Calu3 (cell line): ENCODE measurements around the gene MYO1C. TPM values are rescaled to one million over a fixed set of nuclear protein-coding genes. Genes with fewer than 3 reads are reported as not detected.
A peak's percentile ranks its signal among the peaks of the same experiment; 100 is the strongest.

ENCODE experiments used
- BruUV-seq: library from RNA; stranded (reverse); fragments of 400-500 nt; replicated peaks from 2 replicates; lab custom pipeline; 2021; lab: Mats Ljungman, UMichigan
- CTCF ChIA-PET: fragments of 300-600 bp; sonication (Branson Sonifier 250); formaldehyde crosslinking; loops from one replicate; lab custom pipeline; 2022; ENCODE audit warnings: antibody characterized with exemption; lab: Charles Lee
- DNase-seq: peaks from one replicate; pipeline ENCODE4 v3.0.0; 2022
- H3K27ac Mint-ChIP-seq: one replicate; pipeline ENCODE4 v1.8.0; 2022; ENCODE audit warnings: mixed read lengths; ENCODE audit not compliant: unreplicated experiment
- H3K27me3 Mint-ChIP-seq: one replicate; pipeline ENCODE4 v1.8.0; 2022; ENCODE audit warnings: mixed read lengths; ENCODE audit not compliant: unreplicated experiment
- H3K36me3 Mint-ChIP-seq: one replicate; pipeline ENCODE4 v1.8.0; 2022; ENCODE audit warnings: mild to moderate bottlenecking, moderate library complexity, mixed read lengths; ENCODE audit not compliant: insufficient read depth, unreplicated experiment
- H3K4me1 Mint-ChIP-seq: one replicate; pipeline ENCODE4 v1.8.0; 2022; ENCODE audit warnings: mild to moderate bottlenecking, low read depth, mixed read lengths; ENCODE audit not compliant: unreplicated experiment
- H3K4me3 Mint-ChIP-seq: one replicate; pipeline ENCODE4 v1.8.0; 2022; ENCODE audit warnings: mild to moderate bottlenecking, low read depth, moderate library complexity, mixed read lengths; ENCODE audit not compliant: unreplicated experiment
- H3K9me3 Mint-ChIP-seq: one replicate; pipeline ENCODE4 v1.8.0; 2022; ENCODE audit warnings: low read depth, mixed read lengths; ENCODE audit not compliant: unreplicated experiment
- intact Hi-C: fragments of 100-400 bp; cut with micrococcal nuclease; formaldehyde crosslinking; loops from one replicate; pipeline ENCODE4 v1.10.0; 2022; ENCODE audit not compliant: unreplicated experiment
- total RNA-seq: library from RNA; stranded (reverse); gene quantifications from 2 replicates; pipeline ENCODE4 v1.2.3, GENCODE V29; 2022
- TF ChIP-seq, protein P1 (sequence below): fragments of 200-600 bp; IDR thresholded peaks from one replicate; pipeline ENCODE4 v1.8.0; 2022; ENCODE audit warnings: antibody characterized with exemption; ENCODE audit not compliant: unreplicated experiment

Gene MYO1C
- total RNA-seq, 1 experiment from 2014 or later = 117 TPM

DNA sequence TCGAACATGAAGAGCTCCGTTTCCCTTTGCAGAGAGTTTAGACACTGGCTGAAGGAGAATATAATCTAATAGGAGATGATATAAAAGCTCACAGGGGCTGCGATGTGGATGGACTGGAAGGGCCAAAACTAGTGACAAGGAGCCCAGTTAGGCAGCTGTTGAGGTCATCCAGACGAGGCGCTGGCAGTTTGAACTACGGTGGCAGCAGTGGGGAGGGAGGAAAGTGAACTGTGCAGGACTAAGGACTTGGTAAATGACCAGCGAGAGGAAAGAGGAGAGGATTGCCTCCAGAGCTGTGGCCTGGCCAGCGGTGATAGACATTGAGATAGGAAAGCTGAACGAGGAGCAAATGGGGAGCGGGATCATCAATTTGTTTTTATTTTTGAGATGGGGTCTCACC lies 77.9 kb downstream of the MYO1C start:
- CTCF ChIA-PET = no interaction called here

More for the DNA sequence above, 77.9 kb downstream of the MYO1C start:
- Mint-ChIP-seq H3K27me3 (no peaks in the 10 kb centered on the region), H3K9me3 (no peaks in the 10 kb centered on the region), H3K27ac (no peak overlapping the region), H3K4me1 (peaks cover 9% of the 10 kb centered on the region), H3K36me3 (peaks cover 19% of the 10 kb centered on the region), H3K4me3 (peak overlapping the region; percentile 15)
- BruUV-seq = no TSS peak
- no peak for DNase-seq
- intact Hi-C loops = no loop called here
- TF ChIP-seq, protein P1, sequence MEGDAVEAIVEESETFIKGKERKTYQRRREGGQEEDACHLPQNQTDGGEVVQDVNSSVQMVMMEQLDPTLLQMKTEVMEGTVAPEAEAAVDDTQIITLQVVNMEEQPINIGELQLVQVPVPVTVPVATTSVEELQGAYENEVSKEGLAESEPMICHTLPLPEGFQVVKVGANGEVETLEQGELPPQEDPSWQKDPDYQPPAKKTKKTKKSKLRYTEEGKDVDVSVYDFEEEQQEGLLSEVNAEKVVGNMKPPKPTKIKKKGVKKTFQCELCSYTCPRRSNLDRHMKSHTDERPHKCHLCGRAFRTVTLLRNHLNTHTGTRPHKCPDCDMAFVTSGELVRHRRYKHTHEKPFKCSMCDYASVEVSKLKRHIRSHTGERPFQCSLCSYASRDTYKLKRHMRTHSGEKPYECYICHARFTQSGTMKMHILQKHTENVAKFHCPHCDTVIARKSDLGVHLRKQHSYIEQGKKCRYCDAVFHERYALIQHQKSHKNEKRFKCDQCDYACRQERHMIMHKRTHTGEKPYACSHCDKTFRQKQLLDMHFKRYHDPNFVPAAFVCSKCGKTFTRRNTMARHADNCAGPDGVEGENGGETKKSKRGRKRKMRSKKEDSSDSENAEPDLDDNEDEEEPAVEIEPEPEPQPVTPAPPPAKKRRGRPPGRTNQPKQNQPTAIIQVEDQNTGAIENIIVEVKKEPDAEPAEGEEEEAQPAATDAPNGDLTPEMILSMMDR = no peak

Other genes with a start within 250 kb of the MYO1C start
- gene BHLHA9, start 222.2 kb downstream of the MYO1C start, total RNA-seq = not detected in 2 replicates
- gene TRARG1, start 213.0 kb downstream of the MYO1C start, total RNA-seq = not detected in 2 replicates
- gene YWHAE, start 92.5 kb downstream of the MYO1C start, total RNA-seq = 466 and 504 TPM in 2 replicates
- 38.9 and 40.0 TPM in 2 replicates for gene CRK, start 36.5 kb downstream of the MYO1C start, total RNA-seq
- 15.4 and 18.7 TPM in 2 replicates for gene INPP5K, start 23.9 kb upstream of the MYO1C start, total RNA-seq
- 52.0 and 59.4 TPM in 2 replicates for gene PITPNA, start 70.1 kb upstream of the MYO1C start, total RNA-seq
- 3.3 TPM in 2 replicates for gene SLC43A2, start 136.1 kb upstream of the MYO1C start, total RNA-seq
- 0.14 and 0.37 TPM in 2 replicates for gene SCARF1, start 153.0 kb upstream of the MYO1C start, total RNA-seq
- 1.8 and 3.2 TPM in 2 replicates for gene RILP, start 157.2 kb upstream of the MYO1C start, total RNA-seq
- gene PRPF8, start 192.2 kb upstream of the MYO1C start, total RNA-seq = 182 and 206 TPM in 2 replicates
- gene TLCD2, start 217.7 kb upstream of the MYO1C start, total RNA-seq = 5.9 and 6.7 TPM in 2 replicates
- 11.2 and 11.8 TPM in 2 replicates for gene WDR81, start 232.0 kb upstream of the MYO1C start, total RNA-seq